RWPE2 (cell line): ENCODE measurements around the gene PRADC1.

Source experiments
- ATAC-seq: fragments of 200-7000 bp; cut with Tn5 transposase; 3 replicates; pipeline ENCODE4 v1.9.1; 2021; ENCODE audit warnings: low read depth
- DNase-seq: peaks from one replicate; pipeline ENCODE4 v3.0.0-alpha.2; 2020; ENCODE audit warnings: low spot score
- H3K27ac ChIP-seq: fragments of 450-650 bp; 2 replicates; pipeline ENCODE4 v1.5.1; 2017; ENCODE audit warnings: mild to moderate bottlenecking; ENCODE audit not compliant: poor library complexity, severe bottlenecking
- H3K27me3 ChIP-seq: fragments of 250-450 bp; sonication (Bioruptor Pico); 2 replicates; pipeline ENCODE4 v1.5.1; 2021; ENCODE audit warnings: mild to moderate bottlenecking, moderate library complexity; ENCODE audit not compliant: insufficient read depth, poor library complexity, severe bottlenecking
- H3K36me3 ChIP-seq: fragments of 250-450 bp; sonication (Bioruptor Pico); 2 replicates; pipeline ENCODE4 v1.5.1; 2020; ENCODE audit warnings: low read depth, mild to moderate bottlenecking, moderate library complexity
- H3K4me1 ChIP-seq: fragments of 250-450 bp; sonication (Bioruptor Pico); 2 replicates; pipeline ENCODE4 v1.5.1; 2021; ENCODE audit warnings: mild to moderate bottlenecking, moderate library complexity; ENCODE audit not compliant: insufficient read depth, poor library complexity, severe bottlenecking
- H3K4me3 ChIP-seq: fragments of 250-450 bp; sonication (Bioruptor Pico); 2 replicates; pipeline ENCODE4 v1.5.1; 2021; ENCODE audit warnings: mild to moderate bottlenecking, moderate library complexity; ENCODE audit not compliant: severe bottlenecking
- H3K9me3 ChIP-seq: fragments of 250-450 bp; sonication (Bioruptor Pico); 2 replicates; pipeline ENCODE4 v1.5.1; 2021; ENCODE audit warnings: mild to moderate bottlenecking, moderate library complexity; ENCODE audit not compliant: severe bottlenecking
- TF ChIP-seq, protein P1 (sequence below): fragments of 450-650 bp; IDR thresholded peaks from one replicate; pipeline ENCODE4 v1.5.1; 2017; ENCODE audit warnings: mild to moderate bottlenecking, moderate library complexity; ENCODE audit not compliant: poor library complexity, severe bottlenecking

PRADC1 gene

GRCh38 chr2:73258186-73258912 lies 25.3 kb upstream of the PRADC1 start:
- peaks cover 11% of the 10 kb centered on the region for H3K36me3 ChIP-seq
- no peak for ATAC-seq
- peaks cover 10% of the 10 kb centered on the region for H3K4me1 ChIP-seq
- H3K27me3 ChIP-seq, result no peaks in the 10 kb centered on the region
- no peak overlapping the region for H3K4me3 ChIP-seq
- no peak overlapping the region for H3K27ac ChIP-seq
- H3K9me3 ChIP-seq, result no peaks in the 10 kb centered on the region
- no peak for DNase-seq
- TF ChIP-seq, protein P1, sequence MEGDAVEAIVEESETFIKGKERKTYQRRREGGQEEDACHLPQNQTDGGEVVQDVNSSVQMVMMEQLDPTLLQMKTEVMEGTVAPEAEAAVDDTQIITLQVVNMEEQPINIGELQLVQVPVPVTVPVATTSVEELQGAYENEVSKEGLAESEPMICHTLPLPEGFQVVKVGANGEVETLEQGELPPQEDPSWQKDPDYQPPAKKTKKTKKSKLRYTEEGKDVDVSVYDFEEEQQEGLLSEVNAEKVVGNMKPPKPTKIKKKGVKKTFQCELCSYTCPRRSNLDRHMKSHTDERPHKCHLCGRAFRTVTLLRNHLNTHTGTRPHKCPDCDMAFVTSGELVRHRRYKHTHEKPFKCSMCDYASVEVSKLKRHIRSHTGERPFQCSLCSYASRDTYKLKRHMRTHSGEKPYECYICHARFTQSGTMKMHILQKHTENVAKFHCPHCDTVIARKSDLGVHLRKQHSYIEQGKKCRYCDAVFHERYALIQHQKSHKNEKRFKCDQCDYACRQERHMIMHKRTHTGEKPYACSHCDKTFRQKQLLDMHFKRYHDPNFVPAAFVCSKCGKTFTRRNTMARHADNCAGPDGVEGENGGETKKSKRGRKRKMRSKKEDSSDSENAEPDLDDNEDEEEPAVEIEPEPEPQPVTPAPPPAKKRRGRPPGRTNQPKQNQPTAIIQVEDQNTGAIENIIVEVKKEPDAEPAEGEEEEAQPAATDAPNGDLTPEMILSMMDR, result no peak

DNA sequence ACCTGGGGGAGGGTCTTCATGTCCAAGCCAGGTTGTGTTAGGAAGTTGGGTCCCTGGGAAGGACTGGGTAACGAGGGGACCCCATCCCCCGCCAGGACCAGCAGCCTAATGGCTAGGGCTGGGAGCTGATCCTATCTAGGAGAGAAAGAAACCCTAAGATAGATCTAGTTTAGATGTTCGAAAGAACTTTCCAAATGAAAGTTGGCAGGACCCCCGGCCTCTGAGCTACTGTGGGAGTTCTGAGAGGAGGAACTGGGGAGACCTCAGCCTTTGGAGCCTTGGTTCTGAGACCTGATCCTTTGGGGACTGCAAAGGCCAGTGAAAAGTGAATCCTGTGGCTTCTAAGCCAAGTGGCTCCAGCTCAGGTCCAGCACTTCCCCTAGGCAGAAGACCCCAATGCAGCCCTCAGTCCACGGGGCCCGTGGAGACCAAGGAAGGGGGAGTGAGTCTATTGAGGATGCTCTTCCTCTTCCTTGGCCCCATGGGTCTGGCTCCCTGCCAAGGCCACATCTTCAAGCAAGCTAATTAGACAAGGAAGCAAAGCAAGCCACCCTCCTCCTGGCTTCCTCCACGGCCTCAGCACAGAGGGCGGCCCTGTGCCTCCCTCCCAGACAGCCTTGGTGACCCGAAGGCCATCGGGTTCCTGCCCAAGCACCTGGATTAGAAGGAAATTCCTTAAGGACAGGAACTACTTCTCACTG lies 24.5 kb upstream of the PRADC1 start:
- DNase-seq (no peak), ATAC-seq (no peak)
- Histone ChIP-seq H3K9me3 (no peaks in the 10 kb centered on the region), H3K36me3 (peaks cover 19% of the 10 kb centered on the region), H3K4me1 (peaks cover 10% of the 10 kb centered on the region), H3K4me3 (no peak overlapping the region), H3K27me3 (no peaks in the 10 kb centered on the region), H3K27ac (no peak overlapping the region)
- TF ChIP-seq, protein P1, result no peak

- H3K4me1 ChIP-seq, result peaks cover 10% of the 10 kb centered on the region
- H3K36me3 ChIP-seq, result peaks cover 24% of the 10 kb centered on the region
- no peaks in the 10 kb centered on the region for H3K27me3 ChIP-seq
- no peak overlapping the region for H3K4me3 ChIP-seq
- no peak for DNase-seq
- no peak overlapping the region for H3K27ac ChIP-seq
- TF ChIP-seq, protein P1, result no peak
- H3K9me3 ChIP-seq, result no peaks in the 10 kb centered on the region
- no peak for ATAC-seq
Measured at GRCh38 chr2:73257021-73257420, 24.0 kb upstream of the PRADC1 start.

- H3K4me1 ChIP-seq, result peaks cover 10% of the 10 kb centered on the region
- peaks cover 28% of the 10 kb centered on the region for H3K36me3 ChIP-seq
- TF ChIP-seq, protein P1, result no peak
- no peaks in the 10 kb centered on the region for H3K27me3 ChIP-seq
- H3K9me3 ChIP-seq, result no peaks in the 10 kb centered on the region
- DNase-seq, result no peak
- H3K27ac ChIP-seq, result no peak overlapping the region
- ATAC-seq, result no peak
- no peak overlapping the region for H3K4me3 ChIP-seq
Measured at GRCh38 chr2:73256618-73256922, 23.5 kb upstream of the PRADC1 start.
